ACHN (cell line): Measurements from ENCODE around the gene KDM4B.

Source experiments
- DNase-seq: peaks from one replicate; pipeline ENCODE4 v3.0.0-alpha.2; 2015
- in situ Hi-C: cut with HindIII; loops from 2 replicates; pipeline ENCODE4 v1.10.0; 2017; ENCODE audit warnings: low sequenced_read_pairs, low pct_ligation_motif_present, low pct_unique_long_range_greater_than_20kb

KDM4B gene

DNA sequence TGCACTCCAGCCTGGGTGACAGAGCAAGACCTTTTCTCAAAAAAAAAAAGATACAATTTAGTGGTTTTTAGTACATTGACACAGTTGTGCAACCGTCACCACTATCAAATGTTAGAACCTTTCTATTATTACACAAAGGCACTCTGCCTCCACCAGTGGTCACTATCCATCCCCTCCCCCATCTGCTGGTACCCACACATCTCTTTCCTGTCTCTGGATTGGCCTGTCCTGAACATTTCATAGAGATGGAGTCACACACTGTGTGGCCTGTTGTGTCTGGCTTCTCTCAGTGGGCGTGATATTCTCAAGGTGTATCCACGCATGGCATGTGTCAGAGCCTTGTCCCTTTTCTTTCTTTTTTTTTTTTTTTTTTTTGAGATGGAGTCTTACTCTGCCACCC lies 11.2 kb downstream of the KDM4B start:
- in situ Hi-C loops: no loop called here
- no peak for DNase-seq

DNA sequence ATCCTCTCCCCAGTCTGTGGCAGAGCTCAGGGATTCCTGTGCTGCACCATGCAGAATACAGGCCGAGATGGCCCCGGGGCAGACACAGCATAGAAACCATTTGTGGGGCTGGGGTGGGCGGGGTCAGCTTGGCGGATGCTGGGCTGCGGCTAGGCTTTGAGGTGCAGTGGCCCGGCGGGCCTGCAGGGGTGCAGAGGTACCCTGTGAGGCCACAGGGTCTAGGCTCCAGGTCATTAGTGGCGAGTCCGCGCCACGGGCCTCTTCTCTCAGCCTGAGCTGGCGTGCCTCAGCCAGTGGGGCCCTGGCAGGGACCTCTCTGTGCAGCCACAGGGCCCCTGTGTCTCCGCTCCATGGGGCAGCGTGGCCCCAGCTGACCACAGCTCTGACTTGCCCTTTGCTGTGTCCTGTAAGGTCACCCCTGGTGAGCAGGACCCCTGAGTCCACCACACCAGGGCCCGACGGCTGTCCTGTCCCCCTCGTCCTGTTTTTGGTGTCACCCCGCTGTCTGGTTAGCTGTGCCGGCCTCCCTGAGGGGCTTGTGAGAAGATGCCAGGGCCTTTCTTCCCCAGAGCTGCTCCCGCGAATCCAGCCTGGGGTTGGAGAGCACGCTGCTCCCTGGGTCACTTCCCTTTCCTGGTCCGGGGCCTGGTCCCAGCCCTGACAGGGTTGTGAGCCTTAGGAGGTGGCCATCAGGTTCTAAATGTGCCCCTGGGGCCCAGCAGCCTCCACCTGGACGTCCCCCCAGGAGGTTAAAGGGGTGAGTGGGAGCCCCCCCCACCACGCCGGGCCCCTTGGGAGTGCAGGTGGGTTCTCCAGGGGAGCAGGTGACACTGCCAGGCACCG lies 12.1 kb downstream of the KDM4B start:
- in situ Hi-C loops: no loop called here
- DNase-seq: no peak

DNA sequence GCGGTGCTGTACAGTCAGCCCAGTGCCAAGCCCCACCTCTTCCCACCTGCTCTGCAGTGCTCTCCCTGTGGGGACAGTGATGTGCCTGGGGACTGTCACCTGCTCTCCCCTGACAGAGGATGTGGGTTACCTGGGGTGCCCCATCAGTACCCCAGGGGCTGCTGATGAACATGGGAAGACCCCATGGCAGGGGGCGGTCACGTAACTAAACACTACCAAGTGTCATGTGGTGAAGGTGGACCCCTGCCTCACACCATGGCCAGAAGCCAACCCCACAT lies 12.7 kb downstream of the KDM4B start:
- in situ Hi-C loops: no loop called here
- DNase-seq: no peak

DNA sequence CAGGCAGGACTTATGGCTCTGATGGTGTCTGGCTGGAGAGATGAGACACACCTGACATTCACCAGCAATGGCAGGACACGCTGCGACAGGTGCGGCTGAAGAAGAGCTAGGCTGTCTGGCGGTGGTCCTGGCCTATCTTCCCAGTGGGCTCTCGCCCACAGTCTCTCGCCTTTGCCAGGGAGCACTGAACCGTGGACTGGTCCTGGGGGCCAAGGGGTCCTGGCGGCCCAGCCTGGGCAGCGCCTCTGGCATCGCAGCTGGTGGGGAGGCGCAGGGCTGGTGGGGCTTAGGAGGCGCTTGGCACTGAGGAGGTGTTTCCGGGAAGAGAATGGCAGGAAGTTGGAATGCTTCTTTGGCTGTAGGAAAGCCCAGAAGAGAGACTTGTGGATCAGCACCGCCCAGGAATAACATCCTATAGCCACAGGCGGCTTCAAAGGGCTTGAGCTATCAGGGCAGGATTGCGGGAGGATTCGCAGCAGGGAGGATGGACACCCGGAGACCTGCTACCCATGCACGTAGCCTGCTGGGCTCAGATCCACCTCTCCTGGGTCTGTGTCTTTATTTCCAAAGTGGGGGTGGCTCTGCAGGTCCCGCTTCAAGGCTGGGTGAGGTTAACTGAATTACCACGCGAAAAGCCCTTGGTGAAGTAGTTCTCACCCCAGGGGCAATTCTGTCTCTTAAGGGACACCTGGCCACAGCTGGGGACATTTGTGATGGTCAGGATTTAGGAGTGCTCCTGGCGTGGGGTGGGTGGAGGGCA lies 14.6 kb downstream of the KDM4B start:
- in situ Hi-C loops: no loop called here

DNA sequence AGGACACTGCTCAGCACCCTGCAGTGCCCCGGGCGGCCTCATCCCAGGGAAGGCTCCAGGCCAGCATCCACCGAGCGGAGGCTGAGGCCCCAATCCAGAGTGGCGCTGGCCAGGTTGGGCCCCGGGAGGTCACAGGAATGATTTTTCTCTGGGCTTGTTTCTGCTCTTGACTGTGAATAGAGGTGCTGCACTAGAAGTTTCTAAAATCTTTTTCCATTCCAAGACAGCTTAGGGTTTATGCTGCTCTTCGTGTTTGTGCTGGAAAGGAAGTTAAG lies 15.1 kb downstream of the KDM4B start:
- in situ Hi-C loops: no loop called here
- no peak for DNase-seq

More for the DNA sequence above, 14.6 kb downstream of the KDM4B start:
- DNase-seq: no peak

DNA sequence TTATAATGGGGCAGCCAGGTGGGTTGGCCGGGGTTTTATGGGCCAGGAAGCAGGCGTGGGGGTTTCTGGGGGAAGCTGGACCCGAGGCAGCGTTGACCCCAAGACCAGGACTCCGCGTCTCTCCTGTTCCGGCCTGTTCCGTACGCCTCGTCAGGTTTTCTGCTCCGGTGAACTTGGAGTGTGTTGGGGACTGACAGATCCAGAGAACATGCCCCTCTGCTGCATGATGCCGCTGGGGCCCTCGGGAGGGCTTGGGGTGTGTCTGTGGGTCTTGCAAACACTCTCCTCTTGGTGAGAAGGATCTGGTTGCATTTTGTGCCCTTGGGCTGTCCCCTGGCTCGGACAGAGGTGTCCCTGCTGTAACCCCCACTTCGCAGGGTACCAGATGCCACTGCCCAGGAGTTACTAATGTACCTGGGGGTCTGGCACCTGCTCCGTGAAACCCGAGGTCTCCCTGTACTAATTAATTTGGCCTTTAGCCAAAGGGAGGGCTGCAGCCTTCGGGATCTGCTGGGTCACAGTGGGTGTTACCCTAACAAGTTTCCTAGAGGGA lies 15.6 kb downstream of the KDM4B start:
- in situ Hi-C loops: no loop called here
- DNase-seq: no peak

DNA sequence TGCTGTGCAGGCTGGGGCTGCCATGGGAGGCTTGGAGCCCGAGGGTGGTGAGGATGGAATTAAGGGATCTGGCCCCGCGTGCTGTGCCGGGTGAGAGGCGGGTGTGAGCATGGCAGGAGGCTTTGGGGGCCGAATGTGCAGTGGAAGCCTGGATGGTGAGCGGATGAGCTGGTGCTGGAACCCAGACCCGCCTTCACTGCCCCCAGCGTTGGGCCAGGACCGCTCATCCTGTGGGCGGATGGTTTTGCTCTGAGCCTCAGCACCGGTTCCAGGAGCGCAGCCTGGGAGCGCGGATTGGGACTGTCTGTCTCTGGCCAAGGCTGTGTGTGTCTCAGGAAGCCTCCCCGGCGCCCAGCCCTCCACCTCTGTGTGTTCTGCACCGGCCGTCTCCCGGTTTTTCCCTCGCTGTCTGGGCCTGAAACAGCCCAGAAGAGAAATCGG lies 16.7 kb downstream of the KDM4B start:
- in situ Hi-C loops: no loop called here
- no peak for DNase-seq

DNA sequence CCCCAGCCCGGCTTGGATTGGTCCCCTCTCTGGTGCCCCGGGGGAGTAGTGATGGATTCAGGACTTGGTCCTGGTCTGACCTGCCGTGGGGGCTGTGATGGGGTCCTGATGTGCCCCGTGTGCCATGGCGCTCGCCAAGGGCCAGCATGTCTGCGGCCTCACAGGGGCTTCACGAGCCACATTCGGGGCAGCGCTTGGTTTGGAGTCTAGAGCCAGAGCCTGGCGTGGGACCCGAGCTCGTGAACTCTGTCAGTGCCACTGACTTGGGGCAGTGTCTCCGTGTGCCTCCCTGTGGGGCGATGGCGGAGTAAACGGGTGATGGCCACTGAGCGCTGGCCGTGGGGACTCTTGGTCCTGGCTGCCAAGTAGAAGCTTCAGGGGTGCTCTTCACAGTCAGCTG lies 17.1 kb downstream of the KDM4B start:
- in situ Hi-C loops: no loop called here
- DNase-seq: no peak

DNA sequence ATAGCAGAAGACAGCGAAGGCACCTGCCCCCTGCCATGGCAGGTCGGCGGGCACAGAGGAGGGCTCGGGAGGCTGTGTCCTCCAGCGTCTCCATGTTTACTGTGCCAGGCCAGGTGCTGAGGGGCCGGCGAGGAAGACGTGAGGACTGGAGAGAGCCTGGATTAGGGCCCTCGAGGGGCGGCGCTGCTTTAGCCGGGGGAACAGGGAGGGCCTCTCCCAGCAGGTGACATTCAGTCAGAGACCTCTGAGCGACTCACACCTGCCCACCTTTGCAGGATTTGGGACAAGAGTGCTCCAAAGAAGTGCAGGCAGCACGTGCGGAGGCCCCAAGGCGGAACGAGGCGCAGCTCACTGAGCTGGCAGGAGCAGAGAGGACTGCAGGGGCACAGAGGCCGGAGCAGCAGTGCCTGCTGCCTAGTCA lies 17.6 kb downstream of the KDM4B start:
- in situ Hi-C loops: no loop called here
- DNase-seq: no peak

DNA sequence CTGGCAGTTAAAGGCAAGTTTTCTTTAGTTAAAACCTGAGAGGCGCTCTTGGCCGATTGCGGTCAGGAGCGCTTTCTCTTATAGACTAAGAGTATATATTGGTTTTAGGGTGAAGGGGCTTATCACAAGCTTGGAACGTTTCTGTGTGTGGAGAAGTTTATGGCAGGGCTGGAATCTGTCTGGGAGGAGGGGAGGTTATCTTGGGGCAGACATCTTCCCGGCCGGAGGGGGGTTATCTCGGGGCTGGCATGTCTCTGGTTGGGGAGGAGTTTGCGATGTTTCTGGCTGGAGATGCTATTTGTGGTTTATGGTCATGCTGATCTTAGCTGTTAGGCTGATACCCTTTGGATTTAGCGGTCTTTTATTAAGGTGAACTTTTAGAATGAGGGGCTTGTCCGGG lies 18.3 kb downstream of the KDM4B start:
- in situ Hi-C loops: no loop called here
- no peak for DNase-seq

DNA sequence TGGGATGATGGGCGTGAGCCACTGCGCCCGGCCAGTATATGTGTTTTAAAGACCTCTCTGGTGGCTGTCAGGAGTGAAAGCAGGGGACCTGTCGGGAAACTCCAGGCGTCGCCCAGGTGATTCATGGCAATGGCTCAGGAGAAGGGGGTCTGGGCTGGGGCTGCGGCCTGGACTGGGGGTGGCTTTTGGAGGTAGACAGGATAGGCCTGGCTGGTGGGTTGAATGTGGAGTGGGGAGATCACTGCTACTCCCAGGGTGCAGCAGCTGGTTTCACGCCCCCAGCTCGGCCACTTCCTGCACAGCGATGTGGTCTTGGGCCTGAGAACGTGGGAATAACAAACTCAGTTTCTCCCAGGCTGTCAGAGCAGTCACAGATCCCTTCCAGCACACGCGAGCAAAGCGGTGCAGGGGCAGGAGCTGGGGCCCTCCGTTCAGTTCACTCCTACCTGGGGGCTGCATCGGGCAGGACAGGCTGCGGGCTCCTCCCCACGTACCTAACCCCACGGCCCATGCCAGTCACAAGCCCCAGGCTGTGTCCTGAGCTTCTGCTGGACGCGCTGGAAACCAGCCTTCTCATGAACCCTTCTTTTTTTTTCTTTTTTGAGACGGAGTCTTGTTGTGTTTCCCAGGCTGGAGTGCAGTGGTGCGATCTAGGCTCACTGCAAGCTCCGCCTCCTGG lies 18.9 kb downstream of the KDM4B start:
- in situ Hi-C loops: no loop called here
- DNase-seq: no peak

DNA sequence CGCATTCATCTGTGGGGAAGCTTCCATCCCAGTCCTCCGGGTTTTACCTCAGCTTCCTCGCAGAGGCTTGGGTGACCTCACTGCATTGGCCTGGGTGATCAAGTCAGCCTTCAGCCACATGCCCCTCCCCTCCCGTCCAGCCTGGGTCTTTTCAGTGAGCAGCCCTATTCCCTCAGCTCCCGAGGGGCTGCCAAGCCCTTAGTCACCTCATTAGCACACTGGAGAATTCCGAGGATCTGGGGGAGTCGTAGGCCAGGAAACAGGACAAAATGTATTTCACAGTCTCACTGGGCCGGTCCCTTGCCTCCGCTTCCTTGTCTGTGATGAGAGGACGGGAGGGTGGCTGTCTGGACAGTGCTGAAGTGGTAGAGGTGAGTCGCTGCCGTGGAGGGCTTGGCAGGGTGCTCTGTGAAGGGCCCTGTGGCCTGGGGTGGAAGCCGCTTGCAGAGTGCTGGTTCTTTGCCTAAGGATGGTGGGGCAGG lies 19.9 kb downstream of the KDM4B start:
- DNase-seq: no peak
- in situ Hi-C loops: no loop called here

DNA sequence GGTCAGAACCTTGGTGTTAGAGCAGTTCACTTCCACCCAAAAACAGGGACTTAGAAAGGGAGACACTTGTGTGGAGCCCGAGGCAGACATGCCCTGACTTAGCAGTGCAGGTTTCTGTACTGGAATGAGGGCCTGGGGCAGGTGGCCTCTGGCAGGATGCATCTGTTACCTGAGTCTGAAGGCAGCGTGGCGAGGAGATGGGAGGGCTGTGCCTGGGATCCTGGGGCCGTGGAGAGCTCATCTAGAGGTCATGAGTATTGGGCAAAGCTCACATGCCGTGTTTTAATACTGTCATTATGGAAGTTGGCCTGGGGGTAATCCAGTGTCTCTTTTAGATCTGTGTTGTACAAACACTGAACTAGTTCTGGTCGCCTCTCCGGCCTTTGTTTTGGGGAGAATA lies 21.4 kb downstream of the KDM4B start:
- in situ Hi-C loops: no loop called here
- DNase-seq: no peak

DNA sequence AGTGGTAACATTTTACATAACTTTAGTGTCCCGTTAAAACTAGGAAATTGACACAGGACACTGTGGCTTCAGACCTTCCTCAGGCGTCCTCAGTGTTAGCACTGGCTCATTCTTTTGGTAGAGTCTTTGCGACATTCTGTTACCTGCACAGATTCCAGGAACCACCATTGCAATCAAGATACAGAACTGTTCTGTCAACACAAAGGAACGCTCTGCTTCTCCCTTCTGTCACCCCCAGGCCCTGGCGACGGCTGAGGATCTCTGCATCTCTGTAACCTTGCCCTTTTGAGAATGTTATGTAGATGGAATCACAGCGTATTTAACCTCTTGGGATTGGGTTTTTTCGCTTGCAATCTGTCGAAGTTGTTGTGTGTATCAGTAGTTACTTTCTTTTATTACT lies 22.6 kb downstream of the KDM4B start:
- DNase-seq: no peak
- in situ Hi-C loops: no loop called here

DNA sequence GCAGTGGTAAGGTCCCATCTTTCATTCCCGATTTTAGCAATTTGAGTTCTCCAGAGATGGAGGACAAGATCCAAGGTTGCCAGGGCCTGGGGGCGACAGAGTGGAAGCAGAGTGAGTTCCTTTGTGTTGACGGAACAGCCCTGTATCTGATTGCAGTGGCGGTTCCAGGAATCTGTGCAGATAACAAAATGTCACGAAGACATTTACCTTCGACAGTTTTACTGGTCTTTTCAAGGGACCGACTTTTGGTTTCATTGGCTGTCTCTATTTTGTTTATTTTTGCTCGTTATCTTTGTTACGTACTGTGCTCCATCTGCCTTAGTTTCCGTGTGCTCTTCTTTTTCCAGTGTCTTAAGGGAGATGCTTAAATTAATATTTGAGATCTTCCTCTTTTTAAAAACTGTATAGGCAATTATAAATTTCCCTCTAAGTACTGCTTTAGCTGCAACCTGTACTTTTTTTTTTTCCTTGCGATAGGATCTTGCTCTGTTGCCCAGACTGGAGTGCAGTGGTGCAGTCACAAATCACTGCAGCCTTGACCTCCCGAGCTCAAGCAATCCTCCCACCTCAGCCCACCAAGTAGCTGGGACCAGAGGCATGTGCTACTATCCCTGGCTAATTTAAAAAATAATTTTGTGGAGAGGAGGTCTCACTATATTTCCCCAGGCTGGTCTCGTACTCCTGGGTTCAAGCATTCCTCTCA lies 23.2 kb downstream of the KDM4B start:
- in situ Hi-C loops: no loop called here
- DNase-seq: no peak

DNA sequence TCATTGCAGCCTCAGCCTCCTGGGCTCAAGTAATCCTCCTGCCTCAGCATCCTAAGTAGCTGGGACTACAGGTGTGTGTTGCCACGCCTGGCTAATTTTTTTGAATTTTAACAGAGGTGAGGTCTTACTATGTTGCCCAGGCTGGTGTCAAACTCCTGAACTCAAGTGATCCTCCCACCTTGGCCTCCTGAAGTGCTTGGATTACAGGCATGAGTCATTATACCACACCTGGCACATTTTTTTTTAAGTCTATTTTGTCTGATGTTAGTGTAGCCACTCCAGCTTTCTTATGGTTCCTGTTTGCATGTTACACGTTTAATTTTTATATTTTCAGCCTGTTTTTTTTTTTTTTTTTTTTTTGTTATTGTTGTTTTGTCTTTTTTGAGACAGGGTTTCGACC lies 24.8 kb downstream of the KDM4B start:
- DNase-seq: no peak
- in situ Hi-C loops: no loop called here

DNA sequence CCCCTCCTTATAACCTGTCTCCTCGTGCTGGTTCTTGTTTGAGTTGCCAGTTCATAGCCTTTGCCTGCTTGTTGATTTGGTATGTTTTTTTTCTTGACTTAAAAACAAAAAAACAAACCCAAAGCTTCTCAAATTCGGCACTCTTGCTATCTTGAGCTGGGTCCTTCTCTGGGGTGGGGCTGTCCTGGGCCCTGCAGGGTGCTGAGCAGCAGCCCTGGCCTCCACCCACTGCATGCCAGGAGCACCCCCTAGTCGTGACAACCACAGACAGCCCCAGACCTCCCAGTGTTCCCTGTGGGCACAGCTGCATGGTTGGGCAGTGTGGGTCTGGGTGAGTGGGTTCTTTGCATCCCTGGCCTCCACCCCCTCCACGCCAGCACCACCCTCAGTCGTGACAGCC lies 27.8 kb downstream of the KDM4B start:
- in situ Hi-C loops: no loop called here
- no peak for DNase-seq

DNA sequence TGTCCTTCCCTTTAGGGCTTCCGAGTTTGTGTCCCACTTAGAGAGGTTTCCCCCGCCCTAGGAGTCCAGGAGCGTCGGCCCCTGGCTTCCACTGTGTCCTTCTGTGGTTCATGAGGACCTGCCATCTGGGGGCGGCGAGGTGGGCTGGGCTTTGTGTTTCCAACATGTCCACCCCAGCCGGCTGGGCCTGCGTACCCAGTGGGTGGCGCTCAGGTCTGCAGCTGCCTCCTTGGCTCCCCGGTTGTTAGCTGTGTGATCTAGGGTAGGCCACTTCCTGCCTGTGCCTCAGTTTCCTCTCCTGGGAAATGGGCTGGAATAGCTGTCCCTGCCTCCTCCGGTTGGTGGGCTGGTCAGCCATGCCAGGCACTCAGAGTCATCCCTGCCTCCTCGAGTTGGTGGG lies 28.4 kb downstream of the KDM4B start:
- no peak for DNase-seq
- in situ Hi-C loops: no loop called here

DNA sequence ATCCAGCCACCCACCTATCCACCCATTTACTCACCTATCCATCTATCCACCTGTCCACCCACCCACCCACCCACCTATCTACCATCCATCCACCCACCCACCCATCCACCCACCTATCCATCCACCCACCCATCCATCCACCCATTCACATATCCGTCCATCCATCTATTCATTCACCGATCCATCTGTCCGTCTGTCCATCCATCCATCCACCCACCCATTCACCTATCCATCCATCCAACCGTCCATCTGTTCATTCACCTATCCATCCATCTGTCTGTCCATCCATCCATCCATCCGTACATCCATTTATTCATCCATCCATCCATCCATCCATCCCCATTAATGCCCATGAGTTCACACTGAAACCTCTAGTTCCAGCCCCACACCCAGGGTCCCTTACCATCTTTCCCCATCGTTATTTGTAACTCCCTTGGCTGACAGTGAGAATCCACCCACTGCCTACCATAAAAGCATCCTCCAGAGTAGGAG lies 31.3 kb downstream of the KDM4B start:
- no peak for DNase-seq
- in situ Hi-C loops: no loop called here
